ENCODE results near the gene KRT72. TPM values are rescaled to one million over a fixed set of nuclear protein-coding genes. Genes with fewer than 3 reads are reported as not detected.

The KRT72 gene
- total and polyA plus RNA-seq, 2 donors (not counting 3 experiments of a cell fraction or from before 2014, with no cell fraction given): not detected

- ChIA-PET CTCF (no interaction called here), POLR2A (no interaction called here)
- Histone ChIP-seq H3K27me3 (ENCODE audit: control insufficient read depth in 2 of 2, insufficient read depth in 2 of 2, low read length in 2 of 2) (no peaks in the 10 kb centered on the region), H3K4me1 (ENCODE audit: control insufficient read depth, extremely low read depth, insufficient read depth, low read length) (no peaks in the 10 kb centered on the region), H3K4me2 (ENCODE audit: insufficient read depth, low read length) (no peak overlapping the region), H3K27ac (ENCODE audit: insufficient read depth, low read depth, low read length) (no peak overlapping the region), H3K9ac (replicated peaks; ENCODE audit: extremely low read depth, insufficient read depth, low read length) (no peak overlapping the region), H4K20me1 (replicated peaks; ENCODE audit: control insufficient read depth, extremely low read depth, insufficient read depth, low read length) (no peaks in the 10 kb centered on the region), H3K79me2 (ENCODE audit: control insufficient read depth, insufficient read depth, low read length) (no peaks in the 10 kb centered on the region), H3K9me3 (replicated peaks; ENCODE audit: control insufficient read depth, insufficient read depth, low read length) (no peaks in the 10 kb centered on the region), H3K36me3 (ENCODE audit: control insufficient read depth in 2 of 2, extremely low read depth in 1 of 2, insufficient read depth in 2 of 2, low read length in 2 of 2) (no peaks in the 10 kb centered on the region), H3K9me1 (replicated peaks; ENCODE audit: control insufficient read depth, extremely low read depth, insufficient read depth, low read length) (no peaks in the 10 kb centered on the region), H2AFZ (ENCODE audit: low read depth, low read length) (no peak overlapping the region), H3K4me3 (replicated peaks in 1 of 3; ENCODE audit: insufficient read depth in 1 of 3, low read depth in 1 of 3, low read length in 3 of 3) (no peak overlapping the region)
- dilution Hi-C loops (cut with MboI; ENCODE audit: extremely low pct_ligation_motif_present, low sequenced_read_pairs): no loop called here
- DNase-seq (ENCODE audit: low read depth, low spot score): no peak
- no peak for FAIRE-seq
- TF ChIP-seq POLR2A (IDR thresholded peaks at IDR 0.05; ENCODE audit: low read depth, low read length): no peak
- TF ChIP-seq, protein P1, sequence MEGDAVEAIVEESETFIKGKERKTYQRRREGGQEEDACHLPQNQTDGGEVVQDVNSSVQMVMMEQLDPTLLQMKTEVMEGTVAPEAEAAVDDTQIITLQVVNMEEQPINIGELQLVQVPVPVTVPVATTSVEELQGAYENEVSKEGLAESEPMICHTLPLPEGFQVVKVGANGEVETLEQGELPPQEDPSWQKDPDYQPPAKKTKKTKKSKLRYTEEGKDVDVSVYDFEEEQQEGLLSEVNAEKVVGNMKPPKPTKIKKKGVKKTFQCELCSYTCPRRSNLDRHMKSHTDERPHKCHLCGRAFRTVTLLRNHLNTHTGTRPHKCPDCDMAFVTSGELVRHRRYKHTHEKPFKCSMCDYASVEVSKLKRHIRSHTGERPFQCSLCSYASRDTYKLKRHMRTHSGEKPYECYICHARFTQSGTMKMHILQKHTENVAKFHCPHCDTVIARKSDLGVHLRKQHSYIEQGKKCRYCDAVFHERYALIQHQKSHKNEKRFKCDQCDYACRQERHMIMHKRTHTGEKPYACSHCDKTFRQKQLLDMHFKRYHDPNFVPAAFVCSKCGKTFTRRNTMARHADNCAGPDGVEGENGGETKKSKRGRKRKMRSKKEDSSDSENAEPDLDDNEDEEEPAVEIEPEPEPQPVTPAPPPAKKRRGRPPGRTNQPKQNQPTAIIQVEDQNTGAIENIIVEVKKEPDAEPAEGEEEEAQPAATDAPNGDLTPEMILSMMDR (IDR thresholded peaks at IDR 0.05; ENCODE audit: extremely low read depth in 1 of 2, insufficient read depth in 1 of 2, low read depth in 1 of 2, low read length in 2 of 2): no peak
- TF ChIP-seq GATA2 (IDR thresholded peaks at IDR 0.05; ENCODE audit: insufficient read depth, insufficient read length, low read depth, low read length): no peak
- no peak for TF ChIP-seq MAX (IDR thresholded peaks at IDR 0.05; ENCODE audit: insufficient read depth, insufficient read length)
- TF ChIP-seq MYC (IDR thresholded peaks at IDR 0.05; ENCODE audit: low read depth, low read length): no peak
- TF ChIP-seq FOS (IDR thresholded peaks at IDR 0.05; ENCODE audit: borderline replicate concordance, insufficient read depth, low read length): no peak
- TF ChIP-seq POLR2AphosphoS5 (IDR thresholded peaks at IDR 0.05; ENCODE audit: insufficient read depth, low read depth, low read length): no peak
- TF ChIP-seq JUN (IDR thresholded peaks at IDR 0.05; ENCODE audit: borderline replicate concordance, insufficient read depth, insufficient read length, low read depth): no peak
- no peak for TF ChIP-seq EZH2 (IDR thresholded peaks at IDR 0.05; ENCODE audit: borderline replicate concordance, low read depth, low read length, severe bottlenecking)
- BruUV-seq (replicated peaks): no TSS peak
- intact Hi-C loops (cut with micrococcal nuclease): no loop called here
Observed at GRCh38 chr12:52616680-52617402, 15.6 kb upstream of the KRT72 start.
